Astrocyte (in vitro differentiated cells and primary cell): ENCODE measurements around the gene SMC1A. TPM values are rescaled to one million over a fixed set of nuclear protein-coding genes. Genes with fewer than 3 reads are reported as not detected.
A peak's percentile ranks its signal among the peaks of the same experiment; 100 is the strongest.

Source experiments
- DNase-seq: peaks from one replicate; pipeline ENCODE4 v3.0.0-alpha.2; 2010; ENCODE audit warnings: low read depth
- FAIRE-seq: peaks from 2 replicates; lab custom pipeline; 2011; peaks lifted over from hg19 to GRCh38; lab: Jason Lieb, UNC
- H2AFZ ChIP-seq: 2 replicates; pipeline ENCODE4 v1.6.0; 2012; ENCODE audit warnings: low read depth, low read length, inconsistent platforms
- H3K27ac ChIP-seq: 2 replicates; pipeline ENCODE4 v1.5.1; 2011; ENCODE audit warnings: low read depth, low read length, inconsistent platforms
- H3K27me3 ChIP-seq: 2 replicates; pipeline ENCODE4 v1.6.0; 2011; ENCODE audit warnings: low read length, inconsistent platforms; ENCODE audit not compliant: insufficient read depth
- H3K36me3 ChIP-seq: 2 replicates; pipeline ENCODE4 v1.5.1; 2011; ENCODE audit warnings: low read length, inconsistent platforms; ENCODE audit not compliant: insufficient read depth
- H3K4me1 ChIP-seq: 2 replicates; pipeline ENCODE4 v1.5.1; 2011; ENCODE audit warnings: low read length, inconsistent platforms; ENCODE audit not compliant: insufficient read depth
- H3K4me2 ChIP-seq: 2 replicates; pipeline ENCODE4 v1.6.0; 2012; ENCODE audit warnings: low read length, inconsistent platforms
- H3K4me3 ChIP-seq: 2 replicates; pipeline ENCODE4 v1.5.1; 2011; ENCODE audit warnings: low read depth, mild to moderate bottlenecking, low read length, inconsistent platforms; ENCODE audit not compliant: insufficient read depth
- H3K79me2 ChIP-seq: 2 replicates; pipeline ENCODE4 v1.6.0; 2012; ENCODE audit warnings: mild to moderate bottlenecking, low read length, inconsistent platforms; ENCODE audit not compliant: insufficient read depth
- H3K9ac ChIP-seq: 2 replicates; pipeline ENCODE4 v1.6.0; 2012; ENCODE audit warnings: mild to moderate bottlenecking, low read length, inconsistent platforms
- H3K9me3 ChIP-seq: 2 replicates; pipeline ENCODE4 v1.5.1; 2012; ENCODE audit warnings: low read depth, mild to moderate bottlenecking, low read length, inconsistent platforms; ENCODE audit not compliant: insufficient read depth
- H4K20me1 ChIP-seq: 2 replicates; pipeline ENCODE4 v1.6.0; 2012; ENCODE audit warnings: low read length, inconsistent platforms; ENCODE audit not compliant: insufficient read depth
- H3K27ac Mint-ChIP-seq: one replicate; pipeline ENCODE4 v1.8.0; 2021; ENCODE audit warnings: mild to moderate bottlenecking, mixed read lengths; ENCODE audit not compliant: unreplicated experiment
- H3K27me3 Mint-ChIP-seq: one replicate; pipeline ENCODE4 v1.8.0; 2021; ENCODE audit warnings: low read depth, mixed read lengths; ENCODE audit not compliant: unreplicated experiment
- H3K36me3 Mint-ChIP-seq: one replicate; pipeline ENCODE4 v1.8.0; 2021; ENCODE audit warnings: low read depth, mixed read lengths; ENCODE audit not compliant: unreplicated experiment
- H3K4me1 Mint-ChIP-seq: one replicate; pipeline ENCODE4 v1.8.0; 2021; ENCODE audit warnings: low read depth, mixed read lengths; ENCODE audit not compliant: unreplicated experiment
- H3K4me3 Mint-ChIP-seq: one replicate; pipeline ENCODE4 v1.8.0; 2021; ENCODE audit warnings: mild to moderate bottlenecking, moderate library complexity, mixed read lengths; ENCODE audit not compliant: unreplicated experiment
- H3K9me3 Mint-ChIP-seq: one replicate; pipeline ENCODE4 v1.8.0; 2021; ENCODE audit warnings: mild to moderate bottlenecking, mixed read lengths; ENCODE audit not compliant: unreplicated experiment
- EZH2 ChIP-seq: IDR thresholded peaks from 2 replicates; pipeline ENCODE4 v1.6.1; 2012; ENCODE audit warnings: mild to moderate bottlenecking, low read length, inconsistent platforms; ENCODE audit not compliant: insufficient read depth
- total RNA-seq: library from RNA; stranded (reverse); gene quantifications from 2 replicates; pipeline ENCODE4 v1.2.1, GENCODE V29; 2021
- TF ChIP-seq, protein P1 (sequence below): IDR thresholded peaks from 2 replicates; pipeline ENCODE4 v1.5.1; 2011; ENCODE audit warnings: low read depth, mild to moderate bottlenecking, inconsistent platforms, low read length, moderate library complexity; ENCODE audit not compliant: insufficient read depth

The SMC1A gene
- total RNA-seq, 1 donor from 2014 or later, result 31.9 TPM

DNA sequence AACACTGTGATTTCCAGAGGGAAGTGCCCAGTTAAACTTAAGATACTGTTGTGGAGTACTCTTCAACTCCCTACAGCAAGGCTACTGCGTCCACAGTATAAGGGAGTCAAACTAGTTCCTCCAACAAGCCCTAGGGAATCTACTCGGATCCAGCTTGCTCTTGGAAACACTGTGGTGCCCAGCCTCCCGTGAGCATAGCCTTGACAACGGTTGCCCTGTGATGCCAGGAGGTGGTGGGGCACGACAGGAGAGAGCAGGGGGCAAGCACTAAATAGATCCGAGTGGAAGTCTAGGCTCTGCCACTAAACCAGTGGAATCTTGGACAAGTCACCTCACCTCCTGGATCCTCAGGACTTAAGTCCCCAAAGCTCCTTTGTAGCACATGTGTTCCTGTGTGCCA is 45.6 kb downstream of the SMC1A start:
- no peak overlapping the region for H3K4me2 ChIP-seq
- FAIRE-seq (no peak), DNase-seq (no peak)
- no peak overlapping the region for H3K4me3 ChIP-seq
- H3K9me3 ChIP-seq, result no peaks in the 10 kb centered on the region
- H3K9ac ChIP-seq, result no peak overlapping the region
- peaks cover 8% of the 10 kb centered on the region for H3K36me3 Mint-ChIP-seq
- peaks cover 6% of the 10 kb centered on the region for H3K4me1 Mint-ChIP-seq
- TF ChIP-seq, protein P1, sequence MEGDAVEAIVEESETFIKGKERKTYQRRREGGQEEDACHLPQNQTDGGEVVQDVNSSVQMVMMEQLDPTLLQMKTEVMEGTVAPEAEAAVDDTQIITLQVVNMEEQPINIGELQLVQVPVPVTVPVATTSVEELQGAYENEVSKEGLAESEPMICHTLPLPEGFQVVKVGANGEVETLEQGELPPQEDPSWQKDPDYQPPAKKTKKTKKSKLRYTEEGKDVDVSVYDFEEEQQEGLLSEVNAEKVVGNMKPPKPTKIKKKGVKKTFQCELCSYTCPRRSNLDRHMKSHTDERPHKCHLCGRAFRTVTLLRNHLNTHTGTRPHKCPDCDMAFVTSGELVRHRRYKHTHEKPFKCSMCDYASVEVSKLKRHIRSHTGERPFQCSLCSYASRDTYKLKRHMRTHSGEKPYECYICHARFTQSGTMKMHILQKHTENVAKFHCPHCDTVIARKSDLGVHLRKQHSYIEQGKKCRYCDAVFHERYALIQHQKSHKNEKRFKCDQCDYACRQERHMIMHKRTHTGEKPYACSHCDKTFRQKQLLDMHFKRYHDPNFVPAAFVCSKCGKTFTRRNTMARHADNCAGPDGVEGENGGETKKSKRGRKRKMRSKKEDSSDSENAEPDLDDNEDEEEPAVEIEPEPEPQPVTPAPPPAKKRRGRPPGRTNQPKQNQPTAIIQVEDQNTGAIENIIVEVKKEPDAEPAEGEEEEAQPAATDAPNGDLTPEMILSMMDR, result no peak
- no peak for TF ChIP-seq EZH2
- no peaks in the 10 kb centered on the region for H3K4me1 ChIP-seq
- no peaks in the 10 kb centered on the region for H4K20me1 ChIP-seq
- H3K79me2 ChIP-seq, result no peaks in the 10 kb centered on the region
- H3K9me3 Mint-ChIP-seq, result no peaks in the 10 kb centered on the region
- H2AFZ ChIP-seq, result no peak overlapping the region
- peaks cover 3% of the 10 kb centered on the region for H3K36me3 ChIP-seq
- H3K27ac ChIP-seq, result no peak overlapping the region
- H3K4me3 Mint-ChIP-seq, result no peak overlapping the region
- H3K27ac Mint-ChIP-seq, result no peak overlapping the region
- H3K27me3 ChIP-seq, result no peaks in the 10 kb centered on the region
- H3K27me3 Mint-ChIP-seq, result no peaks in the 10 kb centered on the region

- TF ChIP-seq, protein P1, result no peak
- TF ChIP-seq EZH2, result no peak
- peak; percentile 96 for FAIRE-seq
- Histone ChIP-seq H3K36me3 (peaks cover 3% of the 10 kb centered on the region), H3K79me2 (no peaks in the 10 kb centered on the region), H3K4me1 (no peaks in the 10 kb centered on the region), H3K9ac (no peak overlapping the region), H3K27ac (no peak overlapping the region), H4K20me1 (no peaks in the 10 kb centered on the region), H3K27me3 (no peaks in the 10 kb centered on the region), H3K9me3 (no peaks in the 10 kb centered on the region), H3K4me3 (no peak overlapping the region), H2AFZ (no peak overlapping the region), H3K4me2 (no peak overlapping the region)
- Mint-ChIP-seq H3K36me3 (no peaks in the 10 kb centered on the region), H3K27ac (no peak overlapping the region), H3K27me3 (no peaks in the 10 kb centered on the region), H3K4me1 (peaks cover 6% of the 10 kb centered on the region), H3K9me3 (peaks cover 2% of the 10 kb centered on the region), H3K4me3 (no peak overlapping the region)
- no peak for DNase-seq
Measured at GRCh38 chrX:53374923-53375322, 47.5 kb downstream of the SMC1A start.

DNA sequence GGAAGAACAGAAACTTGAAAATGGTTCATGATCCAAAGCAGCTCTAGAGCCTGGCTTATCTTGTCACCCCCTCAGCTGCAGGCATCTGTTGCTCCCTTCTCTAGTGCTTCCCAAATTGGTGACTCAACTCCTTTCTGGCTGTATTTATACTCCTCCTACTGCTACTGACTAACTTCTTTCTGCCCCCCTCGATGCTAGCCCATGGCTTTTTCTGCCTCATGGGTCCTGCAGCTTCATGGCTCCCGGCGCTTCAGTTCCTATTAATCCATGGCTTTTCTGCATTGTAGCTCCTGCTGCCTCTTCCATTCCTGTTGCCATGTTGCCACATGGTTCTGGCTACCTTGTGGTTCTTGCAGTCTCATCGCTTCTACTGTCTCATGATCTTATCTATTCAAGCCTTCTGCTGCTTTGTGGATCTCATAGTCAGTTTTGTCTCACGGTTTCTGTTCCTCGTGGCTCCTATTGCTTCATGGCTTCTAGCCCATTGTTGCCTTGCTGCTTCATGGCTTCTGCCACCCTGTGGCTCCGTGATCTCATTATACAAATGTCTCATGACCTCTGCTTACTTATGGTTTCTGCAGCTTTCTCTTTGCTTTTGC is 48.1 kb downstream of the SMC1A start:
- peak; percentile 8 for DNase-seq

More for the DNA sequence above, 48.1 kb downstream of the SMC1A start:
- H3K27me3 ChIP-seq, result no peaks in the 10 kb centered on the region
- H2AFZ ChIP-seq, result no peak overlapping the region
- TF ChIP-seq, protein P1, result no peak
- TF ChIP-seq EZH2, result no peak
- peaks cover 2% of the 10 kb centered on the region for H3K9me3 Mint-ChIP-seq
- peaks cover 6% of the 10 kb centered on the region for H3K4me1 Mint-ChIP-seq
- no peak overlapping the region for H3K27ac ChIP-seq
- no peak overlapping the region for H3K9ac ChIP-seq
- H3K4me1 ChIP-seq, result no peaks in the 10 kb centered on the region
- H3K4me3 ChIP-seq, result no peak overlapping the region
- H3K9me3 ChIP-seq, result no peaks in the 10 kb centered on the region
- H3K27ac Mint-ChIP-seq, result no peak overlapping the region
- H3K4me3 Mint-ChIP-seq, result no peak overlapping the region
- H4K20me1 ChIP-seq, result no peaks in the 10 kb centered on the region
- no peak overlapping the region for H3K4me2 ChIP-seq
- no peaks in the 10 kb centered on the region for H3K27me3 Mint-ChIP-seq
- H3K36me3 Mint-ChIP-seq, result no peaks in the 10 kb centered on the region
- no peaks in the 10 kb centered on the region for H3K79me2 ChIP-seq
- no peak for FAIRE-seq
- peaks cover 2% of the 10 kb centered on the region for H3K36me3 ChIP-seq
